B cell (primary cell): Measurements from ENCODE around the gene ROM1. TPM values are rescaled to one million over a fixed set of nuclear protein-coding genes. Genes with fewer than 3 reads are reported as not detected.

Experiments used
- ATAC-seq: fragments of 200-7000 bp; cut with Tn5 transposase; one replicate; pipeline ENCODE4 v1.10.0; 2021; ENCODE audit warnings: low read depth, mild to moderate bottlenecking, moderate number of reproducible peaks, moderate library complexity
- CTCF ChIA-PET: fragments of 350-600 bp; sonication (Branson Sonifier 250); formaldehyde crosslinking; loops from one replicate; lab custom pipeline; 2021; ENCODE audit warnings: antibody characterized with exemption, inconsistent platforms; lab: Charles Lee
- POLR2A ChIA-PET: fragments of 350-600 bp; sonication (Branson Sonifier 250); formaldehyde crosslinking; loops from one replicate; lab custom pipeline; 2021; ENCODE audit warnings: antibody characterized with exemption; lab: Charles Lee
- DNase-seq: peaks from one replicate; pipeline ENCODE4 v3.0.0; 2013
- H2AFZ ChIP-seq: 2 replicates; pipeline ENCODE4 v1.6.1; 2012; ENCODE audit warnings: mild to moderate bottlenecking, low read depth, low read length; ENCODE audit not compliant: insufficient read depth, poor library complexity, severe bottlenecking
- H3K27ac ChIP-seq, 2 donors: 1 replicate in 1 of 2; 2 replicates in 1 of 2; pipeline ENCODE4 v1.5.1; 2012 to 2013; ENCODE audit warnings: low read length in 2 of 2, mild to moderate bottlenecking in 2 of 2, moderate library complexity in 1 of 2
- H3K27me3 ChIP-seq, 4 experiments: fragments of 200-600 bp in 1 of 4; sonication (generic) in 1 of 4; replicated peaks in 1 of 4; 1 replicate in 2 of 4; 2 replicates in 2 of 4; pipeline versions ENCODE4 v1.6.1 to v1.7.0; 2013 to 2016; ENCODE audit warnings: low read length in 3 of 4, mild to moderate bottlenecking in 2 of 4, mixed read lengths in 1 of 4, moderate library complexity in 1 of 4; ENCODE audit not compliant: insufficient read depth in 4 of 4, control insufficient read depth in 3 of 4; ENCODE audit errors: control extremely low read depth in 1 of 4
- H3K36me3 ChIP-seq, 2 experiments: replicated peaks in 1 of 2; 1 replicate in 1 of 2; 2 replicates in 1 of 2; pipeline versions ENCODE4 v1.6.1 to v1.7.1; 2013; ENCODE audit warnings: low read length in 1 of 2; ENCODE audit not compliant: insufficient read depth in 2 of 2, control insufficient read depth in 1 of 2; ENCODE audit errors: control extremely low read depth in 1 of 2, extremely low read depth in 1 of 2
- H3K4me1 ChIP-seq, 2 donors: fragments of 200-600 bp in 1 of 2; sonication (generic) in 1 of 2; 1 replicate in 1 of 2; 2 replicates in 1 of 2; pipeline versions ENCODE4 v1.5.1 to v1.6.1; 2013 to 2017; ENCODE audit warnings: low read length in 2 of 2; ENCODE audit not compliant: control insufficient read depth in 2 of 2, insufficient read depth in 2 of 2
- H3K4me2 ChIP-seq: replicated peaks from 2 replicates; pipeline ENCODE3; 2012; ENCODE audit warnings: mild to moderate bottlenecking, low read depth, low read length; ENCODE audit not compliant: poor library complexity, severe bottlenecking
- H3K4me3 ChIP-seq, 5 experiments: fragments of 200-600 bp in 1 of 5; sonication (generic) in 1 of 5; 1 replicate in 3 of 5; 2 replicates in 2 of 5; pipeline versions ENCODE4 v1.5.1 to v1.7.0; 2011 to 2016; ENCODE audit warnings: low read length in 4 of 5, mild to moderate bottlenecking in 4 of 5, low read depth in 2 of 5, control low read depth in 1 of 5, moderate library complexity in 1 of 5; ENCODE audit not compliant: insufficient read depth in 1 of 5; ENCODE audit errors: control extremely low read depth in 1 of 5, extremely low read depth in 1 of 5
- H3K79me2 ChIP-seq: fragments of 200-600 bp; sonication (generic); one replicate; pipeline ENCODE4 v1.6.0; 2016; ENCODE audit warnings: low read length; ENCODE audit not compliant: control insufficient read depth, insufficient read depth
- H3K9ac ChIP-seq: fragments of 200-600 bp; sonication (generic); 2 replicates; pipeline ENCODE4 v1.6.1; 2017; ENCODE audit warnings: mild to moderate bottlenecking, low read length, moderate library complexity
- H3K9me3 ChIP-seq, 3 donors: one replicate each; pipeline versions ENCODE4 v1.6.1 to v1.7.1; 2013; ENCODE audit warnings: low read length in 2 of 3; ENCODE audit not compliant: control insufficient read depth in 2 of 3, insufficient read depth in 1 of 3; ENCODE audit errors: control extremely low read depth in 1 of 3
- H4K20me1 ChIP-seq: 2 replicates; pipeline ENCODE4 v1.6.0; 2012; ENCODE audit warnings: mild to moderate bottlenecking, low read length; ENCODE audit not compliant: insufficient read depth, control insufficient read depth, poor library complexity, severe bottlenecking
- H3K27ac Mint-ChIP-seq: one replicate; pipeline ENCODE4 v1.8.0; 2021; ENCODE audit warnings: mixed read lengths
- H3K27me3 Mint-ChIP-seq: one replicate; pipeline ENCODE4 v1.8.0; 2021; ENCODE audit warnings: mixed read lengths
- H3K4me1 Mint-ChIP-seq: one replicate; pipeline ENCODE4 v1.8.0; 2021; ENCODE audit warnings: mixed read lengths
- H3K4me3 Mint-ChIP-seq: one replicate; pipeline ENCODE4 v1.8.0; 2021; ENCODE audit warnings: mixed read lengths
- H3K9me3 Mint-ChIP-seq: one replicate; pipeline ENCODE4 v1.8.0; 2022; ENCODE audit warnings: mixed read lengths; ENCODE audit not compliant: insufficient read depth
- EZH2 ChIP-seq: IDR thresholded peaks from 2 replicates; pipeline ENCODE4 v1.6.1; 2012; ENCODE audit warnings: borderline replicate concordance, low read depth, mild to moderate bottlenecking, moderate library complexity, low read length; ENCODE audit not compliant: insufficient read depth, poor library complexity, severe bottlenecking
- WGBS: methylation state at CpG from one replicate; pipeline ENCODE4 v1.1.5; 2013; ENCODE audit warnings: missing lambda C conversion rate; ENCODE audit not compliant: insufficient coverage; 5-methylcytosine and 5-hydroxymethylcytosine counted together
- intact Hi-C: fragments of 100-400 bp; cut with micrococcal nuclease; formaldehyde crosslinking; loops from one replicate; pipeline ENCODE4 v1.10.0; 2022
- polyA plus RNA-seq: library from polyadenylated mRNA; depleted of rRNA; stranded (reverse); fragments of >200 nt; gene quantifications from 2 replicates; pipeline ENCODE4 v1.2.3, GENCODE V29; 2012
- total RNA-seq, 2 donors: library from RNA; stranded (reverse); fragments of 120-200 nt in 1 of 2; gene quantifications; 1 replicate in 1 of 2; 2 replicates in 1 of 2; pipeline versions ENCODE4 v1.2.3 to v1.2.4, GENCODE V29; 2013 to 2022
- TF ChIP-seq, protein P1 (sequence below): fragments of 200-600 bp; IDR thresholded peaks from one replicate; pipeline ENCODE4 v1.8.0; 2022; ENCODE audit warnings: antibody characterized with exemption, mild to moderate bottlenecking

ROM1 gene
- total and polyA plus RNA-seq, 2 donors (not counting 1 experiment from before 2014, with no cell fraction given): 1.3 to 2.0 TPM

DNA sequence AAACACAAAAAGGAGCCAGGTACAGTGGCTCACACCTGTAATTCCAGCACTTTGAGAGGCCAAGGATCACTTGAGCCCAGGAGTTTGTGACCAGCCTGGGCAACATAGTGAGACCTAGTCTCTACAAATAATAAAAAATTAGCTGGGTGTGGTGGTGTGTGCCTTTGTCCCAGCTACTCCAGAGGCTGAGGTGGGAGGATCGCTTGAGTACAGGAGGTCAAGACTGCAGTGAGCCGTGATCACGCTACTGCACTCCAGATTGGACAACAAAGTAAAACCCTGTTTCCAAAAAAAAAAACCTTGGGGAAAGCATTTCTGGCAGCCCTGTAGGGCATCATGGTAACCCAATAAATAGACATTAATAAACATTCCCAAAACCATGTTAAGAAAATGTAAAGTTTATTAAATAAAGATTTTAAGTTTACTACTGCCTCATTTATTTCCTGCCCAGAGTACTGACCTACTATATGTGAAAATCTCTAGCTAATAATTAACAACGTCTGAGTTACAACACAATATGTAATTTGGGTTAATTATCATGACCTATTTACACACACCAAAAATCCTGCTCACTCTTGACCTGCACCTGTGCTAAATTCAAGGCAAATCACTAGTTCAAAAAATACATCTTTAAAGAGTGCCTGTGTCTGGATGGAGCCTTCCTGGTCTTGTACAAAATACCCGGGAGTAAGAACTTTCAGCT lies 47.8 kb upstream of the ROM1 start:
- H2AFZ ChIP-seq: no peak overlapping the region
- intact Hi-C loops: no loop called here
- TF ChIP-seq, protein P1, sequence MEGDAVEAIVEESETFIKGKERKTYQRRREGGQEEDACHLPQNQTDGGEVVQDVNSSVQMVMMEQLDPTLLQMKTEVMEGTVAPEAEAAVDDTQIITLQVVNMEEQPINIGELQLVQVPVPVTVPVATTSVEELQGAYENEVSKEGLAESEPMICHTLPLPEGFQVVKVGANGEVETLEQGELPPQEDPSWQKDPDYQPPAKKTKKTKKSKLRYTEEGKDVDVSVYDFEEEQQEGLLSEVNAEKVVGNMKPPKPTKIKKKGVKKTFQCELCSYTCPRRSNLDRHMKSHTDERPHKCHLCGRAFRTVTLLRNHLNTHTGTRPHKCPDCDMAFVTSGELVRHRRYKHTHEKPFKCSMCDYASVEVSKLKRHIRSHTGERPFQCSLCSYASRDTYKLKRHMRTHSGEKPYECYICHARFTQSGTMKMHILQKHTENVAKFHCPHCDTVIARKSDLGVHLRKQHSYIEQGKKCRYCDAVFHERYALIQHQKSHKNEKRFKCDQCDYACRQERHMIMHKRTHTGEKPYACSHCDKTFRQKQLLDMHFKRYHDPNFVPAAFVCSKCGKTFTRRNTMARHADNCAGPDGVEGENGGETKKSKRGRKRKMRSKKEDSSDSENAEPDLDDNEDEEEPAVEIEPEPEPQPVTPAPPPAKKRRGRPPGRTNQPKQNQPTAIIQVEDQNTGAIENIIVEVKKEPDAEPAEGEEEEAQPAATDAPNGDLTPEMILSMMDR: no peak
- TF ChIP-seq EZH2: no peak
- Mint-ChIP-seq H3K27me3 (no peaks in the 10 kb centered on the region), H3K9me3 (no peaks in the 10 kb centered on the region), H3K4me1 (peaks cover 21% of the 10 kb centered on the region), H3K27ac (peak overlapping the region; percentile 26), H3K4me3 (no peak overlapping the region)
- ATAC-seq (no peak), DNase-seq (no peak)
- H3K4me3 ChIP-seq: no peak overlapping the region
- ChIA-PET CTCF (interaction anchor here (0.6 to 13.2 kb wide), 9 partner anchors 8 to 172 kb away, joined by 3 to 339 read pairs (median 5); partner anchors contain the start of genes EEF1G and TUT1), POLR2A (interaction anchor here (0.6 to 0.7 kb wide), 2 partner anchors 199 to 359 kb away, joined by 3 read pairs; no protein-coding TSS in a partner anchor)
- 63% methylated on average over 2 of the region's 5 CpGs for WGBS
- no peak overlapping the region for H3K4me2 ChIP-seq
- peaks cover 13% of the 10 kb centered on the region for H3K79me2 ChIP-seq
- H3K27me3 ChIP-seq: no peaks in the 10 kb centered on the region
- no peak overlapping the region for H3K27ac ChIP-seq
- H4K20me1 ChIP-seq: peaks cover 30% of the 10 kb centered on the region
- peaks cover 0 to 8% of the 10 kb centered on the region in 2 donors for H3K4me1 ChIP-seq
- H3K36me3 ChIP-seq: peaks cover 14 to 64% of the 10 kb centered on the region in 2 experiments
- no peaks in the 10 kb centered on the region for H3K9me3 ChIP-seq
- H3K9ac ChIP-seq: no peak overlapping the region

DNA sequence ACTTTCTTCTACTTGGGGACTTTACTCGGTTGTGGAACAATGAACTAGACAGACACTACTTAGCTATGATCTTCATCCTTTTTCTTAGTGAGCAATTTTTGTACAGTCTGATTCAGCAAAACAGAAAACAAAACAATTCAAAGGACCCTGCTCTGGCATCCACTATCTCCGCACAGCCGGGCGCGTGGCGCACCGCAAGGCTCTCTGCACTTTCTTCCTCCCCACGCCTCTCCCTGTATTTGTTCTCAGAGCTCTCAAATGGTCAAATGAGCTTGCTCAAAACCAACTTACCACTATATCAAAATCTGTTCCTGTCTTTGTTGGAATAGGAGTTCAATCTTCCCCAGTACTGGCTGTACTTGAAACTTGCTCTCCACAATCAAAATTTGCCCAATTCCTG lies 46.8 kb upstream of the ROM1 start:
- Mint-ChIP-seq H3K4me3 (no peak overlapping the region), H3K9me3 (no peaks in the 10 kb centered on the region), H3K4me1 (peaks cover 22% of the 10 kb centered on the region), H3K27me3 (no peaks in the 10 kb centered on the region), H3K27ac (no peak overlapping the region)
- Histone ChIP-seq H3K27ac (no peak overlapping the region), H3K9ac (no peak overlapping the region), H3K4me3 (no peak overlapping the region), H3K4me2 (no peak overlapping the region), H2AFZ (no peak overlapping the region), H3K27me3 (no peaks in the 10 kb centered on the region), H3K9me3 (no peaks in the 10 kb centered on the region), H3K4me1 (no peaks in the 10 kb centered on the region), H4K20me1 (peaks cover 23% of the 10 kb centered on the region), H3K79me2 (peaks cover 16% of the 10 kb centered on the region), H3K36me3 (peaks cover 18 to 67% of the 10 kb centered on the region in 2 experiments)
- intact Hi-C loops: no loop called here
- ChIA-PET POLR2A (no interaction called here), CTCF (interaction anchor here (0.7 to 13.2 kb wide), 7 partner anchors 8 to 173 kb away, joined by 3 to 339 read pairs (median 5); partner anchors contain the start of gene EEF1G)
- DNase-seq: no peak
- no peak for ATAC-seq
- no peak for TF ChIP-seq EZH2
- TF ChIP-seq, protein P1: no peak
- 99% methylated on average over 7 of the region's 8 CpGs for WGBS
